NCI-H1417 treated with DMSO at 0.1 percent for 48 hours (cell line): ENCODE measurements around the gene CFAP77.
"Not testable (repeated sequence)": the region's sequence is repeated elsewhere in the genome, so short reads cannot be mapped to it uniquely, and the experiment has no call there.

ENCODE experiments used
- DNase-seq: peaks from one replicate; lab custom pipeline; 2025; lab: John Stamatoyannopoulos, UW

CFAP77 gene

DNA sequence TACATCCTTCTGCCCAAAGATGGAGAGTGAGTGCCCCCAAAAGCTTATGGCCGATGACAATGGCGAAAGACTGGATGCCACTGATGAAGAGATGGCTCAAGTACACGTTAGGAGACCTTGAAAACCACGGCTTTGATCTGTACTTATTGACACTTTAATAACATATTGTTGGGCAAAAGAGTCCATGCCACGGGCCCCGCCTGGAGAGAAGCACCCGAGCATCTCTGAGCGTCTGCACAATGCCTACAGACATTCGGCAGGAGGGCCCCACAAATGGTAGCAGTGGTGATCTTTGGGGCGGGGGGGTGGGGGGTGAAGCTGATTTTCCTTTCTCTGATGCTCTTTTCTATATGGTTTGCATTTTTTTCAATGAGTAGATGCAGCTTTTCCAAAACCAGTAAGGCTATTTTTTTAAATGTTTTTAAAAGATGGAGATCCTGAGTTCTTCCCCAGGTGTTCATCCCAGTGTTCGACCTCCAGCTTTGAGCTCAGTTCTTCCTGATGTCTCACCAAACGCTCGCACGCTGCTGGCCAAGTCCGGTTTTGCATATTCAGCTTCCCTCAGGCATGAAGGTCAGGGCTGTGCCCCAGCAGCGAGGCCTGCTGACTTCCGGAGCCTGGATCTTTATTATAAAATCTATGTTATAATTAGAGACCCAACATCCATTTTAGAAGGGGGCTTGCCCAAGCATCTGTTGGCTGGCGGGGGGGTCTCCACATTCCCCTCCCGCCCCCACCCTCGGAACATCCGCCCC, 138.1 kb downstream of the CFAP77 start:
- no peak for DNase-seq

DNA sequence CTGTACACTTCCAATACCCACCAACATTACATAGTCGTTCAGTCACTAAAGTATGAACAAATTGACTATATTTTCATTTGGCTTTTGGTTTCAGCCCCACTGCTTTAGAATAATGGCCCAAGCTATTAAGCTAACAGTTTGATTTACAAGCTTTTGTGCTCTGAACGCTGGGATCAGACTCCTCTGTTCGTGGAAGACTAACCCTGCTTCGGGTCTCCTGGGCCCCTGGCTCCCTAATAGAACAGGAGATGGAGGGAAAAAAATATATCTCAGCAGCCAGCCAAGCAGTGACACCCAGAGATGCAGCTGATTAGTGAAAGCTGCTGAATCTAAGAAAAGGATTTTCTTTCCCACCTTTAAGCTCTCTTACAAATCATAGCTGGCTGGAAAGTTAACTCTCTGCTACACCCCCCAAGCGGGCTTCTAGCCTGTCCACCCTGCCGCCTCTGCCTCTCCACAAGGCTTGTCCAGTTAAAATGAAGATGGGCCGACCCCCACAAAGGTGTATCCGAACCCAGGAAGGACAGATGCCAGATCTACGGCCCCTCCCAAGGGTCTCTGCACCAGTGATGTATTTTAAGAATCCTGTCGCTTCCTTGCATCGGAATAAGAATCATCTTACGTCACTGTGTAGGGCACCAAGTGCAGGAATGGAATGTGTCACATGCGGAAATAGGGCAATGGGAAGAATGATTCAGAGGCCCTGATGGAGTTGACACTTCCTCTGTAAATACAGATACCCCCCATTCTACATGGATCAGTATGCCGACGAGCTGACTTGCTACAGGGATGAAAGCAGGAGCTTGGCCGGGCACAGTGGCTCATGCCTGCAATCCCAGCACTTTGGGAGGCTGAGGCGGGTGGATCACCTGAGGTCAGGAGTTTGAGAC, 139.0 kb downstream of the CFAP77 start:
- no peak for DNase-seq

DNA sequence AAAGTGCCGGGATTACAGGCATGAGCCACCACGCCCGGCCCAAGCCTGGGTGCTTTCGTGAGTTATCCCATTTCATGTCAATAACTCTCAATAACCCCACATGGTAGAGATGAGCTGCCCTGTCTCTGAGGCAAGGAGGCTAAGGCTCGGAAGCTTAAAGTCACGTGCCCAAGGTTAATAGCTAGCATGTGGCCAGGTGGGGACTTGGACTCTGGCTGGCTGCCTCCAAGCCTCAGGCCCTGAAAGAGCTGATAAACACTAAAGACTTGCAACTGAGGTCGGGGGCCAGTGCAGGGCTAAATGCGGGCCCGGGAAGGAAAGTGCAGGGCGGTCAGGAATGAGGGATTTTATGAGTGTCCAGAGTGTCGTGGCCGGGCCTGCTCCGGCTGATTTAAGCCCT, 141.5 kb downstream of the CFAP77 start:
- DNase-seq = no peak

DNA sequence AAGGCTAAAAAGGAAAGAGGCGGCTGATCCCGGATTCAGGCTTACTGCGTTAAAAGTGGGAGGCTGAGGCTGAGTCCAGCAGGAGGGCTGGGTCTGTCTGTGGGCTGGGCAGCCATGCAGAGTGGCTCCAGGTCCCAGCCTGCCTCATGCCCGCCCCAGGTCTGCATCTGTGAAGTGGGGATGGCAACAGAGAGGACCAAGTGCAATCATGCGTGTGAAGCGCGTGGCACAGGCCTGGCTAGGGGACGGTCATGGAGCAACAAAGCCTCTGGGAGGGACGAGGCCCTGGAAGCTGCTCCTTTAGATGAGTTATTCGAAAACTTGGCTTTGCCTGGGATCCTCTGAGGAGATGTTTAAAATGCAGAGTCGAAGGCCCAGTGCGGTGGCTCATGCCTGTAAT, 142.0 kb downstream of the CFAP77 start:
- no peak for DNase-seq

DNA sequence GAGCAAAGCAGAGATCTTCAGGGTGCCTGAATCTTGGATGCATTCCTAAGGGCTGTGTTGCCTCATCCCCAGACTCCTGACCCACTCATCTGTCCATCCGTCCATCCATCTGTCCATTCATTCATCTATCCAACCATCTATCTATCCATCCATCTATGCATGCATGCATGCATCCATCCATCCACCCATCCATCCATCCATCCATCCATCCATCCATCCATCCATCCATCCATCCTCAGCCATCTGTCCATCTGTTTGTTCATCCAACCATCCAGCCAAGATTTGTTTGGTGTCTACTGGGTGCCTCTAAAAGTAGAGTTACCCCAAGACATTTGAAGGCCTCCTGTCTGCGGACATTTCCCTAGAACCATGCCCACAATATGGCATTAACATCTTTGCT, 144.7 kb downstream of the CFAP77 start:
- DNase-seq = no peak

DNA sequence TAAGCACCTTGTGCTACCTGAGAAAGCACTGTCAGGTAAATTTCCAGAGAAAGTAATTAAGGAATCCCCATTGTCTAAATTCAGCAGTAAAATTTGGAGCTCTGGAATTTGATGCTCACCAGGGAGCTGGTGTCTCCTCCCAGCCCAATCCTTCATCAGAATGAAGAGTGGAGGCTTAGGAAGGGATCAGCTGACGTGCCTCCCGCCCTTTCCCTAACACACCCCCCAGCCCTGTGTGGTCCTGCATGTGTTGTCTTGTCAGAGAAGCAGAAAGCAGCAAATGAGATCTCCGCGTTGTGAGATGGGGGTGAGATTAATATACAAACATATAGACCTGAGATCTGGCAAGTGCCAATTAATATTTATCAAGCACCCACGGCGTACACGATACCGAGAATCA, 145.5 kb downstream of the CFAP77 start:
- DNase-seq = no peak

DNA sequence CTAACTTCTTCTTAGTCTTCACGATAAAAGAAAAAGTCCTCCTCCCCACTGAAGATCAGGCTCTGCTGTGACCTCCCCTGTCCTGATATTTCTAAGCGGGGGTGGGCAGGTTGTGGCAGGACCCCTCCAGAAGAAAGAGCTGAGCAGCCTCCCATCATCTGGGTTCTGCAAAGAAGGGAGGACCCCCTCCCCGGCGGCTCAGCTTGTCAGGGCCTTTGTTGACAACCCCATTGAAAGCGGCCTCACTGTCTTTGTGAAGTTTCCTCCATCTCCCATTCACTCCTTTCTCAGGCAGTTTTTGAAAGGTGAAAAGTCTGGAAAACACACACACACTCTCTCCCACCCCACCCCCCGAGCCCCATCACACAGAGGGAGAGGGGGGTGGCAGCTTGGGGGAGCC, 146.2 kb downstream of the CFAP77 start:
- DNase-seq = no peak

DNA sequence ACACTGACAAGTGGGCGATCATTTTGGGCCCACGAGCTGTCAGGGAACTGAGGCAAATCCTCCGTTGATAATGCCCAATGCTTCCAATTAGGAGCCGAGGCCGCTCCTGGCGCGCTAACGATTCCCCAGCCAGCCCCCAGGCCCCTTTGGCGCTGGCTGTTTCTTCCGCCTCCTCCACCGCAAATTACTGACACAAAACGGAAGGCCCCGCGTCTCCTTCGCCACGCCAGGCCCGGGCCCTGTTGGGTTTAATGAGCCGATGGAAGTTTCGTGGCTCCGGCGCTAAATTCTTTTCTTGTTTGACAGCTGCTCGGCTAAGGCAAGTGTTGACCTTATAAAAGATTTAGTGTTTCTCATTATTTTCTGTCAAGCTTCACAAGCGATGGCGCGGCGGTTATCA, 146.7 kb downstream of the CFAP77 start:
- no peak for DNase-seq

DNA sequence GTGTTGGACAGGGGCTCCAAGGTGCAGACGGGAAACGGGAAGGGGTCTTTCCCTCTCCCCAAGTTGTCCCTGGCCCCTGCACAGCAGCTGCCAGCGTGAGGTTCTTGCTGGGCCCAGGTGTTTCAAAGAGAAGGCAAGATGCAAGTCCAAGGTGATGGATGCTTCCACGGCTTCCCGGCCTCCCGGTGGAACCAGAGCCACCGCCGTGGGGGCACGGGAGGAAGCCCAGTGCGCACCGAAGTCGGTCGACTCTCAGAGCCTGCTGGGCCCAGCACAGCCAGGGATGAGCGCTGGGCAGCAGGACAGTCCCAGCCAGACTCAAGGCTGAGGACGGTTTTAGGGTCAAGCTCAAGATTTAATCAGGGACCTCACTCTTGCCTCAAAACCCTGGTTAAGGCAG, 147.1 kb downstream of the CFAP77 start:
- DNase-seq = no peak

DNA sequence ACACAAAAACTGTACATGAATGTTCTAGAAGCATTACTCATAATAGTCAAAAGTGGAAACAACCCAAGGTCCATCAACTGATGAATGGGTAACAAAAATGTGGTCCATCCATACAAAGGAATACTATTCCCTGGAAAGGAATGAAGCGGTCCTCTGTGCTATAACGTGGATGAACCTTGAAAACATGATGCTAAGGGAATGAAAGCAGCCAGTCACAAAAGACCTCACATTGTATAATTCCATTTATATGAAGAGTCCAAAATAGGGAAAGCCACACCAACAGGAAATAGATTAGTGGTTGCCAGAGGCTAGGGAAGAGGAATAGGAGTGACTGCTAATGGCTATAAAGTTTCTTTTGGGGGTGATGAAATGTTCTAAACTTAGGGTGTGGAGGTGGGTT, 149.7 kb downstream of the CFAP77 start:
- DNase-seq = no peak

DNA sequence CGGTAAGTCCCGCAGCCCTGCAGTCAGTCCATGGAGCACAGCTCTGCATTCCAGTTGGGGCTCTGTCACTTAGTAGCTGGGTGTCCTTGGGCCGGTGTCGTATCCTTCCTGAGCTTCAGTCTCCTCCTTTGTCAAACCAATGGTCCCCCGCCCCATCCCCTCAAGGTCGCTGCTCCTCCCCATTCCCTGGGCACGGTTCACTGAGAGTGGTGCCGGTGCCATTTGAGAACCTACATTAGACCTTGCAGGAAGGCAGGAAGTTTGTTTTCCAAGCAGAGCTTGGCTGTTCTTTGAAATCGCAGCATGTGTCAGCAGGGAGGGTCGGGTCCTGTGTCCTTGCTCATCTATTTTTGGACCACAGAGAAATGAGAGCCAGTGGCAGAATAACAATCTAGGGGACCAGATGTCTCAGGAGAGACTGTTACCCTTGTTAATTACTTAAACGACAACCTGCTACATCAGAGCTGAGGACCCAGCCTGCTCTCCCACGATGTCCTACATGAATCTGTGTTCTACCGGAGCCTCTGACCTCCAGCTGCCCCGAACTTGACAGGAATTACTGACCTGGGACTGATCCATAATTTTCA, 150.7 kb downstream of the CFAP77 start:
- no peak for DNase-seq

DNA sequence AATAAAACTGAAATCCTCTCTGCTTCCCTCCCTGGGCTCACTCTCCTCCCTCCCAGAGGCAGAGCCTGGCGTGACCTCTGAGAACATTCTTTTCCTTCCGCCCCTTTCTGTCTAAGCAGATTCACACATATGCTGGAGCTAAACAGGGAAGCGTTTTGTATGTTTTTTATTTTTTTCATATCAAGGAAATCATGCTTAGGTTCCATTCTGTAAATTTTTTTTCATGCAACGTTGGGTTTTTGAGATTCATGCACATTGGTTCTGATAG, 152.2 kb downstream of the CFAP77 start:
- no peak for DNase-seq

DNA sequence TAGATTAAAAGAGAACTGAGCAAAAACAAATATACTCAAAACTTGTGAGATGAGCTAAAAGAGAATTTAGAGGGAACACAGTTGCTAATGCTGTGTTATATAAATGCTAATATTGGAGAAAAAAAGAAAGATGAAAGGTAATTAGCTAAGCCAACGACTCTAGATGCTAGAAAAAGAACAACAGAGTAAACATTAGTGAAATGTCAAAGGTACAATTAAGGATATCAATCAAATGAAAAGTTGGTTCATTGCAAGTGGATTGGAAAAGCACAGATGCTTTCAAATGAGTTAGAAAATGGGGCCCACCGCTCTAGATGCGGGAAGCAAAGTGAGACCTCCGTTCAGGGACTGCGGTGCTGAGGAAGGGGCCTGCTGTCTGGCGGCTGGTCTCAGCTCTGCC, 154.5 kb downstream of the CFAP77 start:
- no peak for DNase-seq

DNA sequence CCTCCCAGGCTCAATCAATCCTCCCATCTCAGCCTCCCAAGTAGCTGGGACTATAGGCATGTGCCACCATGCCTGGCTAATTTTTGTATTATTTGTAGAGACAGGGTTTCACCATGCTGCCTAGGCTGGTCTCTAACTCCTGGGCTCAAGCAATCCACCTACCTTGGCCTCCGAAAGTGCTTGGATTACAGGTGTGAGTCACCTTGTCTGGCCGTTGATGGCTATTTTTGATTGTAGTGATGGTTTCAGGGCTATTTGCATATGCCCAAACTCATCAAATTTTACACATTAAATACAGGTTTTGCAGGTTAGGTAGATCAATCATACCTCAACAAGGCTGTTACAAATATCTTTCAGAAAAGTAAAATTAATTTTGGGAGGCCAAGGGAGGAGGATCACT, 158.8 kb downstream of the CFAP77 start:
- not testable (repeated sequence) for DNase-seq

DNA sequence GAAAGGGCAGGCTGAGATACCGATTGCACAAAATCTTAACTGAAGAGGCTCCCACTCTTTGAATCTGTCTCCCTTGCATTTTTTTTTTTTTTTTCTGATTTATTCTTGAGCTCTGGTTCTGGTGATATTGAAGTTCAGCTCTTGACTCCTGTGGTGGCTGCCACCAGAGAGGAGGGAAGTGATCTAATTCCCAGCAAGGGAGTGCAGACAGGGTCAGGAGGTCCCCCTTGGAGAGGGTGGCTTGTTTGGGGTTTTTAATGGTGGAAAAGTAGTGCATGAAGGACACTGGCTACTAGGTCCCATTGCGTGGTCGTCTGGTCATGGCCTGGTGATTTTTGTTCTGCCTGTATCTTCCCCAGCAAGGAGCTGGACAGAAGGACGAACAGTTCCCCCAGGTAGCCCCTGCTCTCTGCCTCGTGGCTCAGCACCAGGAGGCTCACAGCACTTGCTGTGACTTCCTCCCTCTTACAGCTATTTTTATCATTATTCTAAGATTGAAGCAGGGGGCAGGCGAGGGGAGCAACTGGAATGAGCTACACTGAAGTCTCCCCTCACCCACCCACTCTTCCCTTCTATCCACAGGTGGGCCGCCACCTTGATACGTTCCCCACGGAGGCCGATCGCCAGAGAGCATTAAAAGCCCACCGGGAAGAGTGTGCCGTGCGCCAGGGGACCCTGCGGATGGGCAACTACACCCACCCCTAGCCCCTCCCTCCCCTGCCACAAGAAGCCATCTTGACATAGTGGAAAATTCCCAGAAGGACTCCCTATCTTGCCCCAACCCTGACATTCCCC, 162.0 kb downstream of the CFAP77 start:
- no peak for DNase-seq

DNA sequence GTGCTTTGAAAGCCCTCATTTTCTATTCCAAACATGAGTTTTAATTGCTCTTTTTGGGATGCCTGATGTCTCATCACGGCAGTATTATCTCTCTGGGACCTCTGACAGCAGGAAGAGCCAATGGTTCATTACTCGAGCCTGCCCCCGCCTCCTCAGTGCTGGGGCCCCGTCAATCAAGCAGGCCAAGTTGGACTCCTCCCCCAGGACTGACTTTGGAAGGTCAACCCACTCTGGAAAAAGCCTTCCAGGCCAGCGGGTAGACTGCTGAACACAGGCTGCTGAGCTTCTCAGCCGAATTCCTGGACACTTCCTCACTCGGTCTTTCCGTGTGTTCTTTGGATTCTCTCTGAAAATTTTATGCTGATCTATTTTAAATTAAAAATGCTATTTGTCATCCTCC, 162.9 kb downstream of the CFAP77 start:
- DNase-seq = no peak

DNA sequence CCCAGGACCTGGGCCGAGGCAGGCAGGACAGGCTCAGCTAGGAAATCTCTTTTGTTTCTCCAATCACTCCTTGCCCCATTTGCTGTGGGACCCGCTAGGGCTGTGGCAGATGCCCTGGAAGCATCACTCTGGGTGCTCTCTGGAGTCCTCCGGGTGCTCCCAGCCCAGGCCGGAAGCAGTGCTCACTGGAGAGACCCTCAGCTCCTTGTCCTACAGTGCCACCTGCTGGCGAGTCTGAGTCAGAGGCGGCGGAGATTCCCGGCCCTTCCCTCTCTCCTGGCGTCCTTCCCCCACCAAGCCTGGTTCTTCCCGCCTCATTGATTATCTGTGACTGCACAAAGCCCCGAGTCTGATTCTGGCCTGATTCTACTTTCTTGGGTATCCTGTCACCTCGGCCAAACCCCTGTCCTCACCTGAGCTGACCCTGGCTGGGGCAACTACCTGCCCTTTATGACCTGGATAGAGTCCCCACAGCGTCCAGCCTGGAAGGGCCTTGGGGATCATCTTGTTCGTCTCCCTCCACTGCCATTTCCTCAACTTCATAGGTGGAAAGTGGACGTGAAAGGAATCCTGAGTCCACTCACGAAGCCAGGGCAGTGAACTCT, 165.1 kb downstream of the CFAP77 start:
- no peak for DNase-seq

DNA sequence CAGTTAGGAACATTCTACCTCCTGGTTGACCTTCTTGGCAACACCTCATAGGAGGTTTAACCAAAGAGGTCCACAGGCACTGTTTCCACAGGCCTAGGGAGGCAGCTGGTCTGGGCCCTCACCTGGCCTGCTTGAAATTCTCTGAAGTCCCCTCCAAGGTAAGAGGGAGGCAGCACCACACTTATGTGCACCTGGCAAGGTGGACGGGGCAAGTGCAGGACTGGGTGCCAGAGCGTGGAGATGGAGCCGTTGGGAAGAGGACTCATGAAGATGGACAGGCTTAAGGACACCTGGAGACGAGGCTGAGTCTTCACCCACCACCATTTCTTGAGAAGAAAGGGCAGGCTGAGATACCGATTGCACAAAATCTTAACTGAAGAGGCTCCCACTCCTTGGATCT, 165.8 kb downstream of the CFAP77 start:
- no peak for DNase-seq

DNA sequence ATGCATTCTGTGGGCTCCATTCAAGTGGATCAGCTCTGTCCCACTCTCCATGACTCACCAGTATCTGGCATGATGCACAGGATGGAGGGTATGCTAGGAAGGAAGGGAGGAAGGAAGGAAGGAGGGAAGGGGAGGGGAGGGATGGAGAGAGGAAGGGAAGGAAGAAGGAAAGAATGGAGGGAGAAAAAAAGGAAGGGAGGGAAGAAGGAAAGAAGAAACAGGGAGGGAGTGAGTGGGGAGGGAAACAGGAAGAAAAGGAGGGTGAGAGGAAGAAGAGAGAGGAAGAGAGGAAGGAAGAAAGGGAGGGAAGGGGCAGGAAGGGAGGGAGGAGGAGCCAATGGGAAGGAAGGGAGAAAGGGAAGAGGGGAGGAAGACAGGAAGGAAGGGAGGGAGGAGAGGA, 167.1 kb downstream of the CFAP77 start:
- no peak for DNase-seq

DNA sequence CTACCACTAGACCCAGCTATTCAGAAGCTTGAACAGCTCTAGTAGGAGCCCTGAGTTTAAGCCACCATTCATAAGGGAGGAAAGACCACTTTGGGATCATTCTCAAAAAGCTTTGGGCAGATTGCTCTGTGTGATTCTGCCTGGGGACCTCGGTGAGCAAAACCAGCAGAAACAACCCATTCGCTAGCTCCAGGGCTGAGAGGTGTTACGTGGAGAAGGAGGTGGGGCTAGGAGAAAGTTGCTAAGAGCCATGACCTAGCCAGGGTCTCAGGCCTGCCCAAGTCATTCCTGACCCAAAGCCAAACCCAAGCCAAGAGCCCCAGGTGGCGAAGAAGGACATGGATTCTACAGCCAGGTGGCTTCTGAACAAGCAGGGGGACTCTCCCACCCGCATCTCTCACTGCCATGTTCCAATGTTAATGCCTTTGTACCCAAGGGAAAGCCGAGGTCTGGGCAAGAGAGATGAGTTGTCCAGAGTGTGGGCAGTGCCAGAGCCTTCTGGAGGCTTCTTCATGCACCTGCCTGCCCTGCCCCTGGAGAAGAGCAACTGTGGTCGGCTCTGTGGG, 168.4 kb downstream of the CFAP77 start:
- no peak for DNase-seq

DNA sequence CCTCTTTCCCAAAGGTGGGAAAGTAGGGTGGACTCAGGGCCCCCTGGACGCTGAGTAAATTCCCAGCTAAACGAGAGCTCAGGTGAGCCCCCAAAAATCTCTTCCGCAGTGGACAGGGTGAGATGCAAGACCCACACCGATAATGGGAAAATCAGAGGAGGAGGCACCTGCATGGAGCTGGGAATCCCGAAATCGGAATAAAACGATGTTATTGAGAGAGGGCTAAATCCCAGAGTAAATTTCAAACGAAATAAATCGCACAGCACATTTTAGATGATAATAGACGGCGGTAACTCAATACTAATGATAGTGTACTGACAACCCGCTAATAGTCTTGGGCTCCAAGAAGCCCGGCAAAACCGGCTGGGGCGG, 169.4 kb downstream of the CFAP77 start:
- DNase-seq = no peak

DNA sequence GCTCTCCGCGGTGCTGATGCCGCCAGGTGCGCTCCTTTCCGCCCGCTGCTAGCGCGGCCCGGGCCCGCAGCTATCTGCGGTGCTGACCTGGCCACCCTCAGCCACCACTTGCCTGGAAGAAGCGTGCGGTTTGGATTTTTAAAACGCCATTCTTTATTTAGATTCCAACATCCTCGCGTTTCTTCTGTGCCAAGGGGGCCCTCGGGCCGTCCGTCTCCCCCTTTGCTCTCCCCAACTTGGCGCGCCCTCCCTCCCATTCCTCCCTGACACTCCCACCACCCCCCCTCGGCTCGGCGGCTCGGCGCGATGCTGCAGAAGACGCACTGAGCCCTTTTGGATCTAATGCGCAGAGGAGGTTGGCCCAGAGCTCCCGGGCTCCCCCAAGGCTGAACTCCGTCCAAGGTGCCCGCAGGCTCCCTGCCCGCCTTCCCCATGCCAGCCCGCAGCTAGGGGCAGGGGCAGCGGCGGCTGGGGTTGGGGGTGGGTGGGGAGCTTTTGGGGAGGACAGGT, 172.3 kb downstream of the CFAP77 start, which contains the start of gene BARHL1:
TSS of gene BARHL1 (plus strand) at position 331 of the 510 bp plus-strand sequence. CDS start 192 bp downstream, outside the sequence.
- DNase-seq = no peak
